Chondrocyte (in vitro differentiated cells): Measurements from ENCODE around the gene DSE. TPM values are rescaled to one million over a fixed set of nuclear protein-coding genes. Genes with fewer than 3 reads are reported as not detected.

ENCODE experiments used
- DNase-seq: peaks from one replicate; pipeline ENCODE4 v3.0.0; 2021; ENCODE audit warnings: mixed read lengths, low spot score
- H3K27ac Mint-ChIP-seq: one replicate; pipeline ENCODE4 v1.8.0; 2021; ENCODE audit warnings: mild to moderate bottlenecking, moderate library complexity, mixed read lengths; ENCODE audit not compliant: unreplicated experiment
- H3K27me3 Mint-ChIP-seq: 2 replicates; pipeline ENCODE4 v1.8.0; 2021; ENCODE audit warnings: low read depth, mixed read lengths
- H3K36me3 Mint-ChIP-seq: 2 replicates; pipeline ENCODE4 v1.8.0; 2021; ENCODE audit warnings: low read depth, mixed read lengths
- H3K4me1 Mint-ChIP-seq: 2 replicates; pipeline ENCODE4 v1.8.0; 2021; ENCODE audit warnings: low read depth, mild to moderate bottlenecking, mixed read lengths
- H3K4me3 Mint-ChIP-seq: one replicate; pipeline ENCODE4 v1.8.0; 2021; ENCODE audit warnings: mild to moderate bottlenecking, moderate library complexity, mixed read lengths; ENCODE audit not compliant: unreplicated experiment
- H3K9me3 Mint-ChIP-seq: 2 replicates; pipeline ENCODE4 v1.8.0; 2021; ENCODE audit warnings: low read depth, mixed read lengths
- CTCF ChIP-seq: fragments of 200-600 bp; sonication (generic); IDR thresholded peaks from 2 replicates; pipeline ENCODE4 v1.5.0; 2021; ENCODE audit warnings: antibody characterized with exemption, mild to moderate bottlenecking, moderate library complexity
- total RNA-seq: library from RNA; stranded (reverse); gene quantifications from 3 replicates; pipeline ENCODE4 v1.2.1, GENCODE V29; 2021

Gene DSE
- total RNA-seq, 1 donor from 2014 or later: 78.0 TPM

GRCh38 chr6:116491610-116492330, 121.0 kb downstream of the DSE start:
- H3K36me3 Mint-ChIP-seq: peaks cover 11% of the 10 kb centered on the region
- no peaks in the 10 kb centered on the region for H3K27me3 Mint-ChIP-seq
- H3K9me3 Mint-ChIP-seq: peaks cover 26% of the 10 kb centered on the region
- H3K27ac Mint-ChIP-seq: no peak overlapping the region
- no peak for TF ChIP-seq CTCF
- H3K4me3 Mint-ChIP-seq: no peak overlapping the region
- no peaks in the 10 kb centered on the region for H3K4me1 Mint-ChIP-seq
- DNase-seq: no peak

GRCh38 chr6:116492331-116493067, 121.8 kb downstream of the DSE start:
- peaks cover 11% of the 10 kb centered on the region for H3K36me3 Mint-ChIP-seq
- no peak for TF ChIP-seq CTCF
- no peak overlapping the region for H3K27ac Mint-ChIP-seq
- DNase-seq: no peak
- peaks cover 26% of the 10 kb centered on the region for H3K9me3 Mint-ChIP-seq
- no peaks in the 10 kb centered on the region for H3K27me3 Mint-ChIP-seq
- no peak overlapping the region for H3K4me3 Mint-ChIP-seq
- H3K4me1 Mint-ChIP-seq: no peaks in the 10 kb centered on the region

Other genes starting within 250 kb of the DSE start
- 0.10 to 0.21 TPM in 2 of 3 replicates, not detected in the other for gene COL10A1, start 244.8 kb upstream of the DSE start, total RNA-seq
- gene TSPYL4, start 116.9 kb upstream of the DSE start, total RNA-seq: 27.2 to 33.1 TPM (median 27.6 TPM) in 3 replicates
- 66.0 to 76.8 TPM (median 67.4 TPM) in 3 replicates for gene TSPYL1, start 91.0 kb upstream of the DSE start, total RNA-seq
- gene CALHM6, start 90.4 kb downstream of the DSE start, total RNA-seq: 1.9 to 3.6 TPM (median 2.7 TPM) in 3 replicates
- gene CALHM5, start 140.7 kb downstream of the DSE start, total RNA-seq: 9.7 to 10.8 TPM (median 10.4 TPM) in 3 replicates
- gene TRAPPC3L, start 174.7 kb downstream of the DSE start, total RNA-seq: 0.19 TPM in 1 of 3 replicates, not detected in the others
- gene CALHM4, start 182.8 kb downstream of the DSE start, total RNA-seq: not detected in 3 replicates
- gene RWDD1, start 200.6 kb downstream of the DSE start, total RNA-seq: 38.4 to 52.2 TPM (median 44.4 TPM) in 3 replicates
- gene RSPH4A, start 245.5 kb downstream of the DSE start, total RNA-seq: 0.36 TPM in 1 of 3 replicates, not detected in the others